Forelimb muscle (tissue), 1 donor: ENCODE results near the gene FBXO9. TPM values are rescaled to one million over a fixed set of nuclear protein-coding genes. Genes with fewer than 3 reads are reported as not detected.

ENCODE experiments used
- DNase-seq: peaks from one replicate; pipeline ENCODE4 v3.0.0-alpha.2; 2013; ENCODE audit warnings: low read depth
- polyA plus RNA-seq: library from polyadenylated mRNA; unstranded; fragments of 120-200 nt; gene quantifications from one replicate; pipeline ENCODE4 v1.2.1, GENCODE V29; 2013; ENCODE audit not compliant: insufficient read length

Gene FBXO9
- polyA plus RNA-seq: 72.6 TPM

DNA sequence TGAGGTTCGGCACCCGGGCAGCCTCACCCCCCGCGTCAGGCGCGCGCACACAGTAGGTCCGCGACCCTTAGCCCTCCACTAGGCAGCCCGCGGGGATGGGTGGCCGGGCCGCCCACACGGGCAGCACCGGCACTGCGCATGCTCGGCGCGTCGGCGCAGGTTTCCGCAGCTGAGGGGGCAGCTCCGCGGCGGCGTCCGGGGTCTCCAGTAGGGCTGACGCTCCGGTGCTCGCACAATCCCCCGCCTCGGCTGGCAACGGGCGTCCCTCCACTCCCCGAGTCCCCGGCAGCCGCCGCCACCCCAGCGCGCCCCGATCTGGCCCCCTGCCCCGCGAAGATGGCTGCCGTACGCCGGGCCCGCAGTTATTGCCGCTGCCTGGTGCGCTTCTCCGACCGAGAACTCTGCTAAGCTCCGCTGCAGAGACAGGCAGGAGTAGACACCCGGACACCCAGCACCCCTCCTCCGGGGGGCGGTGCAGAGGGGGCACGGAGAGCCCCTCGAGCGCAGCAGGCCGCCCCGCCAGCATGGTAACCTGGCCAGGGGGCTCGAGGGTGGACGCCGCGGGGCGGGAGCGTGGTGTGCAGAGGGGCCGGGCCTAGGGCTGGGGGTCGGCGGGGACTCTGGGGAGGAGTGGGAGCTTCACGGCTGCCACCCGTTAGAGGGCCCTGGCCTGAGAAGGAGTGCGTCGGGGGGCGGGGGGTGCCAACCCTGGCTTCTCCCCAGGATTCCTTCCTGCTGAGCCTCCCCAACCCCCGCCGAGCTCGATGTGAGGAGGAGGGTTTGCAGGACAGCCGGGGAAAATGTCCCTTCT lies at the start of gene FBXO9:
TSS of gene FBXO9 (plus strand) at position 139 of the 811 bp plus-strand sequence. CDS start at position 525, 386 bp downstream.
- DNase-seq: no peak

GRCh38 chr6:53015486-53015885 lies 49.7 kb upstream of the FBXO9 start:
- no peak for DNase-seq

DNA sequence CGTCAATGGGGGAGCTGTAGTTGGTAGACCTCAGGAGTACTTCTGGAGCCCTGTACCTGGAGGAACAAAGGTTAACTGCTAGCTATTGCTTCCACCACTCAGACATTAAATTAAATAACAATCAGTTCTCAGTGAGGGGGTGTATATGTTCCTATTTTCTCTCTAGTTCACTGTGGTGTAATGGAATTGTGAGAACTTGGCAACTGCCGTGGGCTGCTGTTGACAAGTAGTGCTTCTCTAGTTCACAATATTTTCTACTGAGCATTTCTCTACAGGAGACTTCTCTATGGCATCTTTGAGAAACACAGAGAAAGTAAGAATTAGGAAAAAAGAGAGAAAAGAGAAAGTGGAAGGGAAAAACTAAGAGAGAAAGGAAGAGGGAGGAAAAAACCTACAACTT lies 46.8 kb upstream of the FBXO9 start:
- no peak for DNase-seq

DNA sequence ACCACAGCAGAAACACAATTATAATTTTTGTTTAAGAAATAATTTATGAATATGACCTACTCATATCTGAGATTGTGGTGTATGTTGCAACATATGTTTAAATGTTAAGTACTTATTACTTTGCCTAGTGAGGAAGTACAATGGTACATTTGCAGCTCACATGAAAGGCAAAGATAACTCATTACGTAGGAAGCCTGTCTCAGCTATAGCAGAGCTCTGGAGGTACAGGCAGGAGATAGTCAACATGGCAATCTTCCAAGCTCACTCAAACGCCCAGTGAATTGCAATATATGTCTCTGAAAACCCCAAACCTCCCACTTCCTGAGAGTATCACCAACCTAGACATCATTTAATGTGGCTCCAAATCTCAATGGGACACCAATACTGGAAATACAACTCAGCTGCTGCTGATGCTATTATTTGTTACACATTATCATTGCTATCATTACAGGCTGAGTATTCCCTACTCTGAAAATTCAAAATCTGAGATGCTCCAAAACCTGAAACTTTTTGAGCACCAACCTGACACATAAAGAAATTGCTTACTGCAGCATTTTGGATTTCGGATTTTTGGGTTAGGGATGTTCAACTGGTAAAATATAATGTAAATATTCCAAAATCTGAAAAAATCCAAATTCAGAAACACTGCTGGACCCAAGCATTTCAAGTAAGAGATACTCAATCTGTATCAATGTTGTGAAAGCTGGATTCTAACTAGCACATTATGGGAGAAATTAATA lies 45.0 kb upstream of the FBXO9 start:
- no peak for DNase-seq

GRCh38 chr6:53023323-53023722 lies 41.9 kb upstream of the FBXO9 start:
- no peak for DNase-seq

- DNase-seq: no peak
These were observed 38.7 kb upstream of the FBXO9 start for GRCh38 chr6:53026526-53026925.

DNA sequence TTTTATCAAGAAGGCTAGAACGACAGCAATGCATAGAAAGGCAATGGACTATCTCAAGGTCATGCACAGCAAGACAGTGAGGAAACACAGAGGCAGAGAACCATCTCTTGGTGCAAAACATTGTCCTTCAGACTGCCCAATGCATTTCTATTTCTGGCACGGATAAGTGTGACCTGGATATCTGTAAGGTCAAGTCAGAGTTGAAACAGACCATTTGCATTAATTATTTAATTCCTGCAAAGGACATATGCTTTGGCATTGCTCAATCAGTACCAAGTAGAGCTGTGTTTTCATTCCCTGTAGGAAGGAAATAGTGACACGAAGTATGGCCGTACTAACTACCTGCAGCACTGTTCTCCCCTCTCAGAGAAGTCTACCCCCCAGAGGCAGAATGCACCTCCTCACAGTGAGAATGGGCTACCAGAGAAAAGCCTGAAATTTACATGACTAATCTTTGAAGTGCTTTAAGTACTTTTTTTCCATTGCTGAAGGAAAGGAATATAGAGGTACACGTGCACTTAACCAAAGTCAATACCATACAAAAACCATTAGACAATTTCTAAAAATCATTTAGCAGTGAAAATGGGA lies 38.0 kb upstream of the FBXO9 start:
- no peak for DNase-seq

- no peak for DNase-seq
These were observed 36.7 kb upstream of the FBXO9 start for GRCh38 chr6:53028467-53028866.

DNA sequence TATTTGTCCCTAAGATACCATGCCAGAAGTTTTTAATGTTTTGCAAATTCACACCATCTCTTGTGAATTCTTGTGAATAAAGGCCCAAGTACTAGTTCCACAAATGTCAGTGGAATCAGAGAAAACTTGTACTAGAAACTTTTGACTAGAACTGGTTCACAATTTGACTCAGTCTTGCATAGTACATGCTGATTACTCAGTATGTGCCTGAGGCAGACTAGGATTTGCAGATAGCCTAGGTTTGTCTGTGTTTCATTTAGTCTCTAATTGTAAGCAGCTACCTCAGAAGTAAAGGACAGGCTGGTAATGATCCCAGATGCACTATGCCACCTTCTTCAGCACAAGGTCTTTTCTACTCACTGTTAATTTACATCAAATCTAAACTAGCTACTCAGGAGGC lies 35.9 kb upstream of the FBXO9 start:
- DNase-seq: no peak

GRCh38 chr6:53029761-53030160 lies 35.4 kb upstream of the FBXO9 start:
- DNase-seq: no peak

DNA sequence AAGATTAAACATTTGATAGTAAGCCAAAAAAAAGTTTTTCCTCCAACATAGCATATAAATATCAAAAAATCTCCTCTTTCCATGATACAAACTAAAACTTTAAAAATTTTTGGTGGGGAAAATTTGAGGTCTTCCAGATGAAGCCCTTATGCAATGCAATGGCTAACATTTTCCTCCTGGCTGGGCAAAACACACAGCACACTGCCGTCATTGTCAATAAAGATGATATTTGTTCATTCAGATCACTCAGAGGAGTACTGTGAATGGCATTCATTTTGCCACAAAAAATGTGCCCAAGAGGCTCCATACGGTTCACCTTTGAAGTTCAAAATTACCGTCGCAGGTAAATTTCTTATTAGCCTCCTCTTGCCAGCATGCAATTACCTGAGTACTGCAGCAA lies 33.9 kb upstream of the FBXO9 start:
- DNase-seq: no peak

DNA sequence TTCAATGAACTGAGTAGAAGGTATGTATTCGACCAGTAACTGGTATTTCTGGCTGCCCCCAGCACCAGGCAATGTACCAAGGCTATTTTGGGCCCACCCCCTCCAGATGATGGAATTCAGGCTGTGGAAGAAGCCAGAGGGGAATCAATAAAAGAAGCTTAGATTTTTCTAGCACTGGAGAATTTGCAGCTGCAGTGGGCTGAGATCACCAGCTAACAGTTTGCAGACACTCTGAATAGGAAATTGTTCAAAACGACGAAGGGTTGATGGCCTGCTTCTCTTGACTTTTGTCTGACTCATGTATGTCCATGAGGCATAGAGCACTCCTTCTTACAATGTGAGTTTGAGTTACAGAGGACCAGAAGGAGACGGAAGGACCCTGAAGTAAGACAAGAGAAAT lies 32.4 kb upstream of the FBXO9 start:
- DNase-seq: peak; percentile 45

GRCh38 chr6:53033764-53034163 lies 31.4 kb upstream of the FBXO9 start:
- peak; percentile 68 for DNase-seq

GRCh38 chr6:53035549-53036213 lies 29.5 kb upstream of the FBXO9 start:
- no peak for DNase-seq

DNA sequence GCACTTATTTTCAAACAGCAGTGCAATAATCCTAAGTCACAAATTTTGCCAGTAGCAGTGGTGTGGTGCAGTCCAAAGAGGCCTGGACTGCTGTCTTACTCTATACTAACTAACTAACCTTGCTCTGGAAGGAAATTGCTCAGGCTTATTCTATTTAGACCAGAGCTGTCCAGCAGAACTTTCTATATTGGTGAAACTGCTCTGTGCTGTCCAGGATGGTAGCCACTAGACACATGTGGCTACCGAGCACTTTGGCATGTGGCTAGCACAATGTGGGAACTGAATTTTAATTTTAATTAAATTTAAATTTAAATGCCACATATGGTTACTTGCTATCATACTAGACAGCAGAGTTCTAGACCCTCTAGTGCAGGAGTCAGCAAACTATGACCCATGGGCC lies 27.1 kb upstream of the FBXO9 start:
- DNase-seq: no peak

DNA sequence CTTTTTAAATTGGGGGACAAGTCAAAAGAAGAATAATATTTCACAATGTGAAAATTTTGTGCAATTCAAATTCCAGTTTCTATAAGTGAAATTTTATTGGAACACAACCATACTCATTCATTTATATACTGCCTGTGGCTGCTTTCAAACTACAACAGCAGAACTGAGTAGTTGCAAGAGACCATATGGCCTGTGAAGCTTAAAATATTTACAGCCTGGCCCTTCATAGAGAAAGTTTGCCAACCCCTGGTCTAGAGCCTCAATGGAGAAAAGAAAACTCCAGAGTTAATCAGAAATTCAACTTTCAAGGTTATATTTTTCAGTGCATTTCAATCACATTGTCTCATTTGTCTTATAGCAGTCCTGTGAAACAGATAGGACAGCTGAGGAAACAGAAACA lies 26.6 kb upstream of the FBXO9 start:
- DNase-seq: no peak

GRCh38 chr6:53041356-53041755 lies 23.8 kb upstream of the FBXO9 start:
- DNase-seq: no peak

GRCh38 chr6:53042112-53042511 lies 23.1 kb upstream of the FBXO9 start:
- no peak for DNase-seq

GRCh38 chr6:53043581-53043980 lies 21.6 kb upstream of the FBXO9 start:
- DNase-seq: no peak

- DNase-seq: no peak
These were observed 21.1 kb upstream of the FBXO9 start for GRCh38 chr6:53044071-53044470.

DNA sequence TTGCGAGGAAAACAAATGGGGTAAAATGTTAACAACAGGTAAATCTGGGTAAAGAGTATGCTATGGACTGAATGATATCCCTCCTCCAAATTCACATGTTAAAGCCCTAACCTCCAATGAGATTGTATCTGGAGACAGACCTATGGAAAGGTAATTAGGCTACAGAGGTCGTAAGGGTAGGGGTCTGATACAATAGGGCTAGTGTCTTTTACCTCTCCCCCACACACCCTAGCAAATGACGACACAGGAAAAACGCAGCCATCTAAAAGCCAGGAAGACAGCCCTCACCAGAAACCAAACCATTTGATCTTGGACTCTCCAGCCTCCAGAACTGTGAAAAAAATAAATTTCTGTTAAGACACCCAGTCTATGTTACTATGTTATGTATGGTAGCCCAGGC lies 20.6 kb upstream of the FBXO9 start:
- DNase-seq: no peak
